ENCODE data around the gene RASGRF2.

RASGRF2 gene

DNA sequence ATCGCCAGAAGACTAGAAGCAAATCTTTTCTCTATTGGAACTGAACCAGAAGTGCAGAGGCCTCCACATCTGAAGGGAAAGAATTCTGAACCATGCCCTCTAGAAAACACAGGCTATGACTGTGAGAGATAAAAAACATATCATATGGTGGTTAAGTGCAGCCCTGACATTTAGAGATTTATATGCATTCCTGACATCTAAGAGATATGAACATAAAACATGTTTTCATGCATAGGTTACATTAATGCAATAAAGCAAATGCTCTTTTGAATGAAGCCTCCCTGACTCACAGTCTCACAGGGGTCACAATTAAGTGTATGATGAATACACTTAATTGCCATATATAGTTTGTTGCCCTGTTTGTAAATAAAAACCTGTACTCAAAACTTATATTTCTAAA is 244.0 kb downstream of the RASGRF2 start:
- Mint-ChIP-seq H3K9me3 (no peaks in the 10 kb centered on the region), H3K4me1 (no peaks in the 10 kb centered on the region), H3K27me3 (no peaks in the 10 kb centered on the region), H3K36me3 (no peaks in the 10 kb centered on the region), H3K4me3 (no peak overlapping the region), H3K27ac (peak overlapping the region; percentile 3)
- ATAC-seq = no peak

DNA sequence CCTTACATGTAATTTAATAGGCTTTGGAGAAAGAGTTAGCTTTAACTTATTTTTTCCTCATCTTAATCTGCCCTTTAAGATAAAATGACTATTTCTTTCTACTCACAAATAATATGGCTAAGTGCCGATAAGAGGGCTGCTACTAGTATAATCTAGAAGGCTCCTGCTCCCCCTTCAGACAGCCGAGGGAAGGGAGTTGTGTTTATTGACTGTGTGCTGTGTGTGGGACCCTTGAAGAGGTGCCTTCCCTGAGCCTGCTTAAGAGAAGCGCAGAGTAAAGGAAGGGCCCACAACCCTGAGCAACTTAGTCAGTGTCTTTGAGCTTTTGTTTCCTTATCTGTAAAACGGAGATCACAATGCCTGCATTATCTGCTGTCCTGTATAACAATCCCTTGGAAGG is 244.9 kb downstream of the RASGRF2 start:
- H3K36me3 Mint-ChIP-seq = no peaks in the 10 kb centered on the region
- no peak overlapping the region for H3K27ac Mint-ChIP-seq
- H3K4me1 Mint-ChIP-seq = peaks cover 6% of the 10 kb centered on the region
- H3K27me3 Mint-ChIP-seq = peaks cover 8% of the 10 kb centered on the region
- ATAC-seq = no peak
- no peak overlapping the region for H3K4me3 Mint-ChIP-seq
- H3K9me3 Mint-ChIP-seq = no peaks in the 10 kb centered on the region

DNA sequence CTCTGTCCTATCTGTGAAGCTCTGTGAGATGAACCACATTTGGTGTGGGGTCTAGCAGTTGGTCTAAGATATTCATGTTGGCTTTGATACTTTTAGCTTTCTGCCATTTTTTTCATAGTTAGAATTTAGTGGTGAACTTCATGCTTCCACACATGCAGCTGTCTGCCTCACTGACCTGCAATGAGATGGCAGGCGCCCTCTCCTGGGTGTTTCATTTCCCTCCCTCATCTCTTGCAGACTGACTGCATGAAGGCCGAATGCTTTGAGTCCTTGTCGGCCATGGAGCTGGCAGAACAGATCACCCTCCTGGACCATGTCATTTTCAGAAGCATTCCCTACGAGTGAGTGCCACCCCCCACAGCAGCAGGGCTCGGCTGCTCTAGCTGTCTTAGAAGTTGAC is 246.8 kb downstream of the RASGRF2 start:
- Mint-ChIP-seq H3K4me3 (no peak overlapping the region), H3K4me1 (peaks cover 15% of the 10 kb centered on the region), H3K9me3 (no peaks in the 10 kb centered on the region), H3K27ac (no peak overlapping the region), H3K27me3 (peaks cover 22% of the 10 kb centered on the region), H3K36me3 (no peaks in the 10 kb centered on the region)
- no peak for ATAC-seq

DNA sequence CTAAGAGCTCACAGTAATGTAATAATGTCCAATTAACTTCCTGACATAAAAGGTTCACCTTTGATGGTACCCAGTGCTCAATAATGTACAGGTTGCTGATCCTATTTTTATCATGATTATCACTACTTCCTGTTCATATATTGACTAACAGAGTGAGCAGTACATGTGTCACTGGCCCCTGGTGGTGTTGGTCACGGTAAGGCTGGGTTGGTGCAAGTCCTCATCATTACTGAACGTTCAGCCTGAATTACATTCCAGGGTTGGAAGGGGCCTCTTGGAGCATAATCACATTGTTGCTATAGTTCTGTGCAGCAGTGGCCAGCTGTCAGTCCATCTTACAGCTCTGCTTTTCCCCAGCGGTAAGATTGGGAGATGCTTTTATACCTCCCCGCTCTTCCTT is 248.7 kb downstream of the RASGRF2 start:
- Mint-ChIP-seq H3K27me3 (peaks cover 22% of the 10 kb centered on the region), H3K36me3 (no peaks in the 10 kb centered on the region), H3K4me1 (peaks cover 33% of the 10 kb centered on the region), H3K4me3 (no peak overlapping the region), H3K27ac (no peak overlapping the region), H3K9me3 (no peaks in the 10 kb centered on the region)
- no peak for ATAC-seq

DNA sequence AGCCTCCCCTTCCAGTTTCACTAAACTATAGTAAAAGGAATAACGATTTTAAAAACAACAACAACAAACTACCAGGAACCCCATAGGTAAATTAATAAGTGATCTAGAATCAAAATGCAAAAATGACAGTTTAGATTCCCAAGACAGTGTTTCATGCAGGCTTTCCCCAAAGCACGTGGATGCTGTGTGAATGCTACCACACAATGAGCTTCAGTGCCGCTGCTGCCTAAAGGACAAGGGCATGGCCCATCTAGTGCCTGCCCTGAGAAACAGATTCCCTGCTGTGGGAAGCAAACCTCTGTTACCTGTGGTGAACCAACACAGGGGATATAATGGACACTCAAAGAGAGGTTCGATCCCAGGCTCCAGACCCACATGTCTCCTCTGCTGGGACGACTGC is 249.2 kb downstream of the RASGRF2 start:
- peaks cover 22% of the 10 kb centered on the region for H3K27me3 Mint-ChIP-seq
- H3K4me1 Mint-ChIP-seq = peaks cover 33% of the 10 kb centered on the region
- H3K27ac Mint-ChIP-seq = no peak overlapping the region
- no peak overlapping the region for H3K4me3 Mint-ChIP-seq
- H3K36me3 Mint-ChIP-seq = no peaks in the 10 kb centered on the region
- no peak for ATAC-seq
- no peaks in the 10 kb centered on the region for H3K9me3 Mint-ChIP-seq

DNA sequence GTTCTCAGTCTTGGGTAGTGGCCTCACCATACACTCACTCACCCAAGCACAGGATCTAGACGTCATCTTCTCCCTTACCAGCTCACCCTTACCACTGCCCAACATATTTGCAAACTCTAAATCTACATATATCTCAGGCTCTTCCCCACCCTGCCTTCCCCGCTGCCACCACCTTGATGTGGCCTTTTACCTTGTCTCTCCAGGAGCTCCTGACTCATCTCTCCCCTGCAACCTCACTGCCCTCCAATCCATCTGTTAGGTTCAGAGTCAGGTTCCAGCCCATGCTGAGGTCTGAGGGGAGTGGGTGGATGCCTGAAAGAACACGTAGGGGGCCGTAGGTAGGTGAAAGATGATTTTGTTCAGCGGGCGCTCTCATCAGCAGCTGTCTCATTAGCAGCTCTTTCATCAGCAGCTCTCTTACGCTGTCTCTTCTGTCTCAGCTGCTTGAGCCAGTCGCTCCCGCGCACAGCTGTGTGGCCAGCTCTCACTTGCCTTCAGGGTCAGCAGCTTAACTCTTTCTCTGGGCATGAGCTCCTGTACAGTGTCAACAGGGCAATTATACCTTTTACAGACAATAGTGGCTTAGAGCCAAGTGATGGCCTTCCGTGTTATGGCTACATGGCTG is 249.8 kb downstream of the RASGRF2 start:
- H3K27ac Mint-ChIP-seq = no peak overlapping the region
- peaks cover 22% of the 10 kb centered on the region for H3K27me3 Mint-ChIP-seq
- peak; percentile 6 for ATAC-seq
- H3K9me3 Mint-ChIP-seq = no peaks in the 10 kb centered on the region
- H3K4me3 Mint-ChIP-seq = no peak overlapping the region
- H3K4me1 Mint-ChIP-seq = peaks cover 33% of the 10 kb centered on the region
- no peaks in the 10 kb centered on the region for H3K36me3 Mint-ChIP-seq

DNA sequence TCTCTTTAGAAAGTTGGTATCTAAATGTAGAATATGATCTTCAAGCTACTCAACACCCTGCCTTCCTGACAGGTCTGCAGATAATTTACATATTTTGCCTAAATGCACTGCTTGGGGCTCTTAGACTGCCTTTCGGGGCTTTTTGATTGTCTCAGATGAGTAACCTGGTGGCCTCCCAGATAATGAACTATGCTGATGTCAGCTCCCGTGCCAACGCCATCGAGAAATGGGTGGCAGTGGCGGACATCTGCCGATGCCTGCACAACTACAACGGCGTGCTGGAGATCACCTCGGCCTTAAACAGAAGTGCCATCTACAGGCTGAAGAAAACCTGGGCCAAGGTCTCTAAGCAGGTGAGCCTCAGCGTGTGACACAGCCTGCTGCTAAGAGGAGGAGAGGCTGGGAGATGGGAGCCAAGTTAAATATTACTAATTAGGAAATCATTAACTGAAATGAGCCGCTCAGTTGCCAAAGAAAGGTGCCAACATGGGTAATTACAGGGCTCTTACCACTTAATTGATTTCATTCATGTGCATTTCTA is 252.1 kb downstream of the RASGRF2 start:
- Mint-ChIP-seq H3K27ac (peak overlapping the region; percentile 81), H3K36me3 (no peaks in the 10 kb centered on the region), H3K4me1 (peaks cover 33% of the 10 kb centered on the region), H3K4me3 (peak overlapping the region; percentile 45), H3K9me3 (no peaks in the 10 kb centered on the region), H3K27me3 (peaks cover 22% of the 10 kb centered on the region)
- ATAC-seq = peak; percentile 92

DNA sequence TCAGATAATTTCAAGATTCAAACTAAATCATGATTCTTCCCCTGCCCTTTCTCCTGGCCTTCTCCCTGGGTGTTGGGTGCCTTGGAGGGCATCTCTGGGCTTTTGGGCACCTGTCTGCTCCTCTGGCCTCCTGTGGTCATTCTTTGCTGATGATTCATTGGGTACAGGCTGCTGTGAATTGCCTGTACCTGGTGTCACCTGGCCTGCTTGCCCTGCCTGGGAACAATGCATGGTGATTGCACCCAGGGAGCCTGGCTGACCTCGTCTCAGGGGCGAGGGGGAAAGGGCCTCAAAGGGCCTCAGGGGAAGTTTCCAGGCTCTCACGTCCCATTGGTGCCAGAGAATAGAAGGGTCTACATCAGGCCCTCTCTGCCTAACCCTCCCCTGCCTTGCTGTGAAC is 252.9 kb downstream of the RASGRF2 start:
- peak overlapping the region; percentile 81 for H3K27ac Mint-ChIP-seq
- H3K9me3 Mint-ChIP-seq = no peaks in the 10 kb centered on the region
- peaks cover 22% of the 10 kb centered on the region for H3K27me3 Mint-ChIP-seq
- no peak for ATAC-seq
- H3K36me3 Mint-ChIP-seq = no peaks in the 10 kb centered on the region
- H3K4me1 Mint-ChIP-seq = peaks cover 33% of the 10 kb centered on the region
- H3K4me3 Mint-ChIP-seq = no peak overlapping the region

DNA sequence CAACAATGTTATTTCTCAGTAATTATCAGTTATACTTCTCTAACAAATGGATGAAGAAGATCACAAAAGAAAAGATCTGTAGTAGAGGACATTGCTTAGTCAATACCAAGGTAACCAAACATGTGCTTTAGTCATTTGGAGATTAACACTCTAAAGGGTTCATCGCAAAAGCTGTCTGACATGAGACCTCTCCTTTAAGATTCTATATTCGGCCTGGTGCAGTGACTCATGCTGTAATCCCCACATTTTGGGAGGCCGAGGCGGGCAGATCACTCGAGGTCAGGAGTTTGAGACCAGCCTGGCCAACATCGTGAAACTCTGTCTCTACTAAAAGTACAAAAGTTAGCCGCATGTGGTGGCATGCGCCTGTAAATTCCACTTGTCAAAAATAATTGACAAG is 254.7 kb downstream of the RASGRF2 start:
- Mint-ChIP-seq H3K4me1 (peaks cover 29% of the 10 kb centered on the region), H3K4me3 (no peak overlapping the region), H3K36me3 (no peaks in the 10 kb centered on the region), H3K27ac (no peak overlapping the region), H3K9me3 (no peaks in the 10 kb centered on the region), H3K27me3 (peaks cover 16% of the 10 kb centered on the region)
- no peak for ATAC-seq

DNA sequence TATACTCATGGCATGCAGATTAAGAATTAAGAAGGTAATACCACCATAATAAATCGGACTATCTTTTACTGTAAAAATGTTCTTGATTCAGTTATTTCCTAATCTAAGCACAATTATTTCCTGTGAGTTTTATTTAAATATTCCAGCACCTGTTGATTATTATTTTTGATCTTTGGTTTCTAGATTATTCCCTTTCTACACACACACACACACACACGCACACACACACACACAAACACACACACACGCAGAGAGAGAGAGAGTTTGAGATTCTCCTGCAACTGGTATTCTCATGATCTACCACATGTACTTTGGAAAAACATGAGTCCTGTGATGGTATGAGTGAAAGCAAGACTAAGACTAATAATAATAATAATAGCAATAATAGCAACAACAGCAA is 256.0 kb downstream of the RASGRF2 start:
- H3K27ac Mint-ChIP-seq = no peak overlapping the region
- no peaks in the 10 kb centered on the region for H3K36me3 Mint-ChIP-seq
- no peak for ATAC-seq
- peaks cover 6% of the 10 kb centered on the region for H3K27me3 Mint-ChIP-seq
- no peaks in the 10 kb centered on the region for H3K9me3 Mint-ChIP-seq
- peaks cover 25% of the 10 kb centered on the region for H3K4me1 Mint-ChIP-seq
- no peak overlapping the region for H3K4me3 Mint-ChIP-seq

DNA sequence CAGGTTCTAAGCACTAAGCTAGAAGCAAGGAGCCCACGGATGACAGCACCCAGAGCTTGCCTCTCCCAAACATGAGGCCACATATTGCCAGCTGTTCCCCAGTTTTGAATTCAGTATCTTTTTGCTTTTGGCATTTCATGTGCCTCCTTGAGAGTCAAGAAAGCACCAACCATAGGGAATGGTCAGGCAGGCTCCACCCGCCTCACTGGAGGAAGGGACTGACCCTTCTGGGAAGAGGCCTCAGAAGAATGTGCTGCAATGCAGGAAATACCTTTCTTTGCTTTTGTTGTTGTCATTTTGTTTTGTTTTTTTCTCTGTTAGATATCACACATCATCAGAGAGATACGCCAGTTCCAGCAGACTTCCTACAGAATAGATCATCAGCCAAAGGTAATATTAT is 259.2 kb downstream of the RASGRF2 start:
- no peak overlapping the region for H3K27ac Mint-ChIP-seq
- no peaks in the 10 kb centered on the region for H3K9me3 Mint-ChIP-seq
- H3K36me3 Mint-ChIP-seq = no peaks in the 10 kb centered on the region
- H3K27me3 Mint-ChIP-seq = no peaks in the 10 kb centered on the region
- H3K4me3 Mint-ChIP-seq = no peak overlapping the region
- no peaks in the 10 kb centered on the region for H3K4me1 Mint-ChIP-seq
- ATAC-seq = no peak

DNA sequence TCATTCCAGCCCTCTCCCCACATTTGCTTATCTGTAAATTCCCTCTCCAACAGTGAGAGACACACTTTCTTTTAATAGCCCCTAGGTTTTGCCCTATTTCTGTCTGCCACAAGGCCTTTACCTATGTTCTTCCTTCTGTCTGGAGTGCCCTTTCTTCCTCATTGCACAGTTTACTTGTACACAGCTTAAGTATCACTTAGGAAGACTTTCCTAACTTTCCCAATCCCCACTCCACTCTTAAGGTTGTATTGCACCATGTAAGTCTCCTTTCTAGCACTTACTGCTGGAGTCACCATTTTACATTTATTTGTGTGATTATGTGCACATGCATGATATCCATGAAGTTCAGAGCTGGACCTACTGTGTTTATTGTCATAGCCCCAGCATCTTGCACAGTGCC is 262.1 kb downstream of the RASGRF2 start:
- Mint-ChIP-seq H3K9me3 (no peaks in the 10 kb centered on the region), H3K27ac (no peak overlapping the region), H3K36me3 (no peaks in the 10 kb centered on the region), H3K4me3 (no peak overlapping the region), H3K27me3 (peaks cover 10% of the 10 kb centered on the region), H3K4me1 (peaks cover 10% of the 10 kb centered on the region)
- ATAC-seq = no peak

DNA sequence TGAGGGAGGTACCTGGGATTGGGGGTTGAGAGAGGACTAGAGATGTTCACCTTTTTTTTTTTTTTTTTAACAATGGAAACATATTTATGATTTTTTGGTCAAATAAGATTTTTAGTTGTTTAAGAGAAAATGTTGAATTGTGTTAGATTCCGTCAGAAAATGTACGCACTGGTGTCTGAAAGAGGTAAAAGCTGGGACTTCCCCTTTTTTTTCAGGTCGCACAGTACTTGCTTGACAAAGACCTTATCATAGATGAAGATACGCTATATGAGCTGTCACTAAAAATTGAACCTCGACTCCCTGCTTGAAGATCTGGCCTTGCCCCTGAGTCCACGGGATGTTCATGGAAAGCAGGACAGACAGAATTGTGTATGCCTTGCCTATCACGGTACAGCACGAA is 265.3 kb downstream of the RASGRF2 start:
- no peak overlapping the region for H3K27ac Mint-ChIP-seq
- ATAC-seq = no peak
- H3K4me1 Mint-ChIP-seq = peaks cover 10% of the 10 kb centered on the region
- H3K4me3 Mint-ChIP-seq = no peak overlapping the region
- no peaks in the 10 kb centered on the region for H3K9me3 Mint-ChIP-seq
- H3K27me3 Mint-ChIP-seq = peaks cover 10% of the 10 kb centered on the region
- no peaks in the 10 kb centered on the region for H3K36me3 Mint-ChIP-seq

DNA sequence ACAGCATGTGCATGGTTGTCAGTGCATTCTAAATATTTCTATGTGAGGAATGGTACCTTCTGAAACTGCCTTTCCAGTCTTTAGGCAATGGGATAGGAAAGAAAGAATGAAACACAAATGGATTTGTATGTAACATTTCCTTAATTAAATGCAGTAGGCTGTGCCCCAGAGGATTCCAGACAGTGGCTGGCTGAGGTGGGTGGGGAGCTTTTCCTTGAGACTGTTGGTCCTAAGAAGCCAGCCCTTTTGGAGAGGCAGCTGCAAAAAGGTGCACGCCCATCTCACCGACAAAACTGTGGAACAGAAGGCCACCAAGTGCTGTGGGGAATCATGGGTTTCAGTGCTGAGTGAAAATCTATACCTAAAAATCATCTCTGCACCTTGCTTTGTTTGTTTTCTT is 266.1 kb downstream of the RASGRF2 start:
- ATAC-seq = no peak
- H3K4me1 Mint-ChIP-seq = peaks cover 10% of the 10 kb centered on the region
- H3K27ac Mint-ChIP-seq = no peak overlapping the region

DNA sequence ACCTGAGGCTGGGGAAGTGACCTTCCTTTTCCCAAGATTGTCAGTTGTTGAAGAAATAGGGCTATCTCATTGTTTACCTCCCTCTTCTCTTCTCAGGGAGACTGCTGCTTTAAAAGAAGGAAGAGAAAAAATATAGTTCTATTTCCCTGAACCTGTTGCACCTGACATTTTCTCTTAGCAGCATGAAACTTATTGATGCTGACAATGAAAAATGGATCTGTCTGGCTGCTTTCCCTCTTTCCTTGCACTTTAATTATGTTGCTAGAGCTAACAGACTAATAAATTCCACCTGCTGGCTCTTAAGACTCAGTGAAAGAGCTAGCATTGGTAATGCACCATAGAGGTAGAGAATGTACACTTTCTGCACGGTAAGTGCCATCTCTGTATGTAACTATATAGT is 266.8 kb downstream of the RASGRF2 start:
- peaks cover 10% of the 10 kb centered on the region for H3K27me3 Mint-ChIP-seq
- H3K4me1 Mint-ChIP-seq = peaks cover 10% of the 10 kb centered on the region
- H3K4me3 Mint-ChIP-seq = no peak overlapping the region
- H3K27ac Mint-ChIP-seq = no peak overlapping the region
- no peak for ATAC-seq
- no peaks in the 10 kb centered on the region for H3K36me3 Mint-ChIP-seq
- no peaks in the 10 kb centered on the region for H3K9me3 Mint-ChIP-seq

More for the DNA sequence above, 266.1 kb downstream of the RASGRF2 start:
- no peaks in the 10 kb centered on the region for H3K36me3 Mint-ChIP-seq
- no peak overlapping the region for H3K4me3 Mint-ChIP-seq
- H3K27me3 Mint-ChIP-seq = peaks cover 10% of the 10 kb centered on the region
- no peaks in the 10 kb centered on the region for H3K9me3 Mint-ChIP-seq

DNA sequence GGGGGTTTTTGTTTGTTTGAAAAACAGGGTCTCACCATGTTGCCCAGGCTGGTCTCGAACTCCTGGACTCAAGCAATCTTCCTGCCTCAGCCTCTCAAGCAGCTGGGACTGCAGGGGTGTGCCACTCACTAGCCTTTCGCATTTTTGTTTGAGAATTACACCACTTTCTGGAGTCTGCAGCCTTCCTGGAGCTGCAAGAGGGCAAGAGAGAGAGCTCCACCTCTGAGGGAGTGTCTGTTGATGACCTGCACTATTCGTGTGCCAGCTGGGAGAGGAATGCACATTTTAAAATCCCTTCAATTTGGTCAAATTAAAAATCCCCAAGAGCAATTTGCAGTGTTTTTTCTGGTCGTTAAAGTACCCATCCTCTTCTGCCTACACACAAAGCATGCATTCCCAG is 267.9 kb downstream of the RASGRF2 start:
- Mint-ChIP-seq H3K36me3 (no peaks in the 10 kb centered on the region), H3K27me3 (peaks cover 10% of the 10 kb centered on the region), H3K9me3 (no peaks in the 10 kb centered on the region), H3K4me3 (no peak overlapping the region), H3K4me1 (peaks cover 10% of the 10 kb centered on the region), H3K27ac (no peak overlapping the region)
- ATAC-seq = no peak
